Measurements from ENCODE around the gene TNIK.

GRCh38 chr3:171379281-171379680 is 80.9 kb downstream of the TNIK start:
- no peak for TF ChIP-seq CTCF (IDR thresholded peaks at IDR 0.05; ENCODE audit: poor library complexity)
- no peak for TF ChIP-seq EZH2phosphoT487 (IDR thresholded peaks at IDR 0.05; ENCODE audit: low read depth, severe bottlenecking, unreplicated experiment)

Measured in hepatocyte (in vitro differentiated cells).